GM12874 (cell line): ENCODE measurements around the gene PDE7B.

Source experiments
- CTCF ChIP-seq: IDR thresholded peaks from 2 replicates; pipeline ENCODE4 v1.5.1; 2011; ENCODE audit warnings: low read depth, mild to moderate bottlenecking, control low read depth, low read length, moderate library complexity; ENCODE audit not compliant: insufficient read depth

The PDE7B gene

GRCh38 chr6:135815216-135815615, 36.3 kb upstream of the PDE7B start:
- TF ChIP-seq CTCF = no peak

- no peak for TF ChIP-seq CTCF
Observed at GRCh38 chr6:135817035-135817434, 34.5 kb upstream of the PDE7B start.

GRCh38 chr6:135819665-135820064, 31.8 kb upstream of the PDE7B start:
- no peak for TF ChIP-seq CTCF

- no peak for TF ChIP-seq CTCF
Observed at GRCh38 chr6:135820340-135820739, 31.2 kb upstream of the PDE7B start.

GRCh38 chr6:135823851-135824250, 27.6 kb upstream of the PDE7B start:
- no peak for TF ChIP-seq CTCF

- TF ChIP-seq CTCF = no peak
Observed at GRCh38 chr6:135826236-135826804, 25.2 kb upstream of the PDE7B start.

GRCh38 chr6:135828021-135828420, 23.5 kb upstream of the PDE7B start:
- TF ChIP-seq CTCF = no peak

- no peak for TF ChIP-seq CTCF
Observed at GRCh38 chr6:135830452-135830881, 21.0 kb upstream of the PDE7B start.
